ENCODE data around the gene ATP6V0A1.

ATP6V0A1 gene

DNA sequence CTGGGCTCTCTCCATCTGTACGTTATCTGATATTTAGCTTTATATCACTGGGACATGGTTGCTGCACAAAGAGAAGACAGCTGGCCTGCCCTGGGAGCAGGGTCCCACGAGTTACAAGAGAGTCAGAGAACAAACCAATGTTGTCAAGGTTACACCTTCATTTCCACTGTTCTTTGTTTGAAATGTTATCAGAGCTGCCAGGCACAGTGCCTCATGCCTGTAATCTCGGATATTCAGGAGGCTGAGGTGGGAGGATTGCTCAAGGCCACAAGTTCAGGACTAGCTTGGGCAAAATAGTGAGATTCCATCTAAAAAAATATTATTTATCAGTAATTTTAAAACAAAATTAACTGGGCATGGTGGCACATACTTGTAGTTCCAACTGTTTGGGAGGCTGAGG lies 34.6 kb downstream of the ATP6V0A1 start:
- Histone ChIP-seq H3K4me3 (no peak overlapping the region), H3K36me3 (peaks cover 74 to 96% (median 96%) of the 10 kb centered on the region in 3 donors), H3K9me3 (no peaks in the 10 kb centered on the region), H3K4me1 (no peaks in the 10 kb centered on the region), H3K27ac (no peak overlapping the region), H3K27me3 (no peaks in the 10 kb centered on the region)
- TF ChIP-seq, protein P1, sequence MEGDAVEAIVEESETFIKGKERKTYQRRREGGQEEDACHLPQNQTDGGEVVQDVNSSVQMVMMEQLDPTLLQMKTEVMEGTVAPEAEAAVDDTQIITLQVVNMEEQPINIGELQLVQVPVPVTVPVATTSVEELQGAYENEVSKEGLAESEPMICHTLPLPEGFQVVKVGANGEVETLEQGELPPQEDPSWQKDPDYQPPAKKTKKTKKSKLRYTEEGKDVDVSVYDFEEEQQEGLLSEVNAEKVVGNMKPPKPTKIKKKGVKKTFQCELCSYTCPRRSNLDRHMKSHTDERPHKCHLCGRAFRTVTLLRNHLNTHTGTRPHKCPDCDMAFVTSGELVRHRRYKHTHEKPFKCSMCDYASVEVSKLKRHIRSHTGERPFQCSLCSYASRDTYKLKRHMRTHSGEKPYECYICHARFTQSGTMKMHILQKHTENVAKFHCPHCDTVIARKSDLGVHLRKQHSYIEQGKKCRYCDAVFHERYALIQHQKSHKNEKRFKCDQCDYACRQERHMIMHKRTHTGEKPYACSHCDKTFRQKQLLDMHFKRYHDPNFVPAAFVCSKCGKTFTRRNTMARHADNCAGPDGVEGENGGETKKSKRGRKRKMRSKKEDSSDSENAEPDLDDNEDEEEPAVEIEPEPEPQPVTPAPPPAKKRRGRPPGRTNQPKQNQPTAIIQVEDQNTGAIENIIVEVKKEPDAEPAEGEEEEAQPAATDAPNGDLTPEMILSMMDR (IDR thresholded peaks at IDR 0.05), result no peak
- DNase-seq, result no peak
- intact Hi-C loops (cut with DNase I; ENCODE audit: low total_unique reads), result no loop called here

GRCh38 chr17:42494673-42495072 lies 36.0 kb downstream of the ATP6V0A1 start:
- peaks cover 64 to 96% (median 96%) of the 10 kb centered on the region in 3 donors for H3K36me3 ChIP-seq
- no peak overlapping the region for H3K27ac ChIP-seq
- TF ChIP-seq, protein P1 (IDR thresholded peaks at IDR 0.05), result no peak
- H3K9me3 ChIP-seq, result no peaks in the 10 kb centered on the region
- DNase-seq, result no peak
- no peaks in the 10 kb centered on the region for H3K4me1 ChIP-seq
- H3K4me3 ChIP-seq, result no peak overlapping the region
- H3K27me3 ChIP-seq, result no peaks in the 10 kb centered on the region
- intact Hi-C loops (cut with DNase I; ENCODE audit: low total_unique reads), result no loop called here

DNA sequence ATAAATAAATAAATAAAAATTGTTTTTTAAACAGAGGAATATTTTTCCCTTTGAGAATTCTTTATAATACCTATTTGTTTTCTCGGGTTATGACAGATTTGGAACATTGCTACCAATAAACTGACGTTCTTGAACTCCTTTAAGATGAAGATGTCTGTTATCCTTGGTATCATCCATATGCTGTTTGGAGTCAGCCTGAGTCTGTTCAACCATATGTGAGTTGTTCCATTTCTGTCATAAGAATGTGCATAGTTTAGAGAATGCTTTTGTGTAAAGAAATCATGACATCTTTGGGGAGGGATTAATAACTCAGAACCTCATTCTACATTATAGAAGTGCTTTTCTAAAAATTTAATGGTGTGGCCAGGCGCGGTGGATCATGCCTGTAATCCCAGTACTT lies 40.1 kb downstream of the ATP6V0A1 start:
- no peaks in the 10 kb centered on the region for H3K27me3 ChIP-seq
- H3K4me3 ChIP-seq, result no peak overlapping the region
- DNase-seq, result no peak
- no peak overlapping the region for H3K27ac ChIP-seq
- no peaks in the 10 kb centered on the region for H3K9me3 ChIP-seq
- peaks cover 67 to 96% (median 96%) of the 10 kb centered on the region in 3 donors for H3K36me3 ChIP-seq
- intact Hi-C loops (cut with DNase I; ENCODE audit: low total_unique reads), result no loop called here
- no peaks in the 10 kb centered on the region for H3K4me1 ChIP-seq
- TF ChIP-seq, protein P1 (IDR thresholded peaks at IDR 0.05), result no peak

- Histone ChIP-seq H3K9me3 (no peaks in the 10 kb centered on the region), H3K27ac (no peak overlapping the region), H3K4me1 (no peaks in the 10 kb centered on the region), H3K27me3 (no peaks in the 10 kb centered on the region), H3K4me3 (no peak overlapping the region), H3K36me3 (peaks cover 50 to 96% (median 91%) of the 10 kb centered on the region in 3 donors)
- TF ChIP-seq, protein P1 (IDR thresholded peaks at IDR 0.05), result no peak
- DNase-seq, result no peak
- intact Hi-C loops (cut with DNase I; ENCODE audit: low total_unique reads), result no loop called here
Measured at GRCh38 chr17:42502091-42502490, 43.4 kb downstream of the ATP6V0A1 start.

DNA sequence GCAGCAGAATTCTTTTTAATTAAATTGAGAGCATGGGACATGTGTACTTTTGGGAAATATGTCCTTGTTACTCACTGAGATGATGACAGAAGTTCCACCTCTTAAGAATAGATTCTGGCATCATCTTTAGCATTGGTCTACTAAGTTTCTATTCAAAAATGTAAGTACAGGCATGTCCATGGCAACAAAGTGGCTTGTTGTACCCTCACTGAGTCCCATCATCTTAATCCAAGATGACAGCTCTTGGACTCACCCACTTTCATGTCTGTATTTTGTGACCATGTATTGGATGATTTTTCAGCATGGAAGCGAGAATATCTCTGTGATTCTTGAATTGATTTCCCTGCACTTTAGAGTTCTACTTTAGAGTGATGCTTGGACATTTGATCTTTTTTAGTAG lies 44.2 kb downstream of the ATP6V0A1 start:
- Histone ChIP-seq H3K27ac (no peak overlapping the region), H3K4me3 (no peak overlapping the region), H3K36me3 (peaks cover 58 to 98% (median 91%) of the 10 kb centered on the region in 3 donors), H3K9me3 (no peaks in the 10 kb centered on the region), H3K4me1 (no peaks in the 10 kb centered on the region), H3K27me3 (no peaks in the 10 kb centered on the region)
- DNase-seq, result no peak
- TF ChIP-seq, protein P1 (IDR thresholded peaks at IDR 0.05), result no peak
- intact Hi-C loops (cut with DNase I; ENCODE audit: low total_unique reads), result no loop called here

DNA sequence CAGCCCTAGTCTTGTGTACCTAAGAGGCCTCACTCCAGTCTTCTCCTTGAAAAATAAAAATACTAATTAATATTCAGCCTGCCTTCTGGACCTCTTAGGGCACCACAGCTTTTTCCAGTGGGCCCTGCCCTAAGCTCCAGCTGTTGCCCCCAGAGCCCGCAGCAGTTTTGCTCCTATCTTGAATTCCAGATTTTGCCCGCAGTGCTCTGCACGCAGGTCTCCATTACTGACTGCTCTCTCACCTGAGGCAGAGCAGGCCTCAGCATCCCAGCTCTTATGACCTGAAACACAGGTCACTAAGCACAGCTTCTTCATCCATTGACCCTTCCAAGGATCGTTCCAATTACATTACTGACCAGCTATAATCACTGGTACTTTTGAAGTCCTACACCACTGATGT lies 49.0 kb downstream of the ATP6V0A1 start:
- TF ChIP-seq, protein P1 (IDR thresholded peaks at IDR 0.05), result no peak
- Histone ChIP-seq H3K4me3 (no peak overlapping the region), H3K4me1 (peaks cover 0 to 29% (median 19%) of the 10 kb centered on the region in 4 donors), H3K36me3 (peaks cover 36 to 85% (median 76%) of the 10 kb centered on the region in 3 donors), H3K9me3 (no peaks in the 10 kb centered on the region), H3K27ac (no peak overlapping the region), H3K27me3 (no peaks in the 10 kb centered on the region)
- intact Hi-C loops (cut with DNase I; ENCODE audit: low total_unique reads), result no loop called here
- DNase-seq, result no peak

Measured in tibial artery (tissue), 4 donors.